GM21717 (cell line): ENCODE data around the gene NDST1.

Experiments
- ATAC-seq: cut with Tn5 transposase; IDR thresholded peaks from one replicate; pipeline ENCODE4 v1.9.1; 2021; ENCODE audit warnings: mild to moderate bottlenecking, moderate library complexity; ENCODE audit not compliant: unreplicated experiment

The NDST1 gene

GRCh38 chr5:150521939-150522503 is 14.1 kb downstream of the NDST1 start:
- no peak for ATAC-seq

GRCh38 chr5:150522504-150523414 is 14.8 kb downstream of the NDST1 start:
- ATAC-seq: no peak

GRCh38 chr5:150523472-150524350 is 15.8 kb downstream of the NDST1 start:
- ATAC-seq: no peak

DNA sequence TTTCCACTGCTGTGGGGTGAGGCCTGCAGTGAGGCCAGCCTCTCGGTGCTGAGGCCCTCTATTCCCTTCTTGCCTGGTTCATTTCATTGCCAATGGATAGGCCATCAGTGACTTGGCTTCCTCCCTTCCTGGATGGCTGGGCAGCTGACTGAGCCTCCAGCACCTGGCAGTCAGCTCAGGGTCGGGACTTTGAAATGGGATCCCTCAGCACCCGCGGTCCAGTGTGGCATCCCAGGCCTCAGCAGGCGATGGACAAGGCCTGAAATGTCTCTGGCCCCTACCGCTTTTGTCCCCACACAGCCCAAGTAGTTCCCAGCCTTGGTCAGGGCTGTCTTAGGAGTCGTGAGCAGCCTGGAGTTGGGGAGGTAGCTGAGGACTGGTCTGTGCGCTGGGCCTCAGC is 17.2 kb downstream of the NDST1 start:
- ATAC-seq: no peak

DNA sequence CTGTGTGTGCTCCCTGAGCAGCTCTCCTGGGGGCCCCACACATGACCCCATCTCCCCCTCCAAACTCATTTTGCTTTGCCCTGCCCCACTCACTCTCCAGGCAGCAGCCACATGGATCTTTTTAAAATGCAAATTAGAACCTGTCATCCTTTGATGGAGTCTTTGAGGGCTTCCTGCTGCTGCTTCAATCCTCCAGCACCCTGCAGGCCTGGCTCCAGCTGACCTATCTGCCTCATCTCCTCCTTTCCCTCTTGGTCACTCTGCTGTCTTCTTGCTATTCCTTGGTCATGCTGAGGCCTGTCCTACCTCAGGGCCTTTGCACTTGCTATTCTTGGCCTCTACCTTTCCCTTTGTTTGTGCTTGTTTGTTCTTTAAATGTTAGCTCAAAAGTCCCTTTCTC is 17.9 kb downstream of the NDST1 start:
- ATAC-seq: no peak

DNA sequence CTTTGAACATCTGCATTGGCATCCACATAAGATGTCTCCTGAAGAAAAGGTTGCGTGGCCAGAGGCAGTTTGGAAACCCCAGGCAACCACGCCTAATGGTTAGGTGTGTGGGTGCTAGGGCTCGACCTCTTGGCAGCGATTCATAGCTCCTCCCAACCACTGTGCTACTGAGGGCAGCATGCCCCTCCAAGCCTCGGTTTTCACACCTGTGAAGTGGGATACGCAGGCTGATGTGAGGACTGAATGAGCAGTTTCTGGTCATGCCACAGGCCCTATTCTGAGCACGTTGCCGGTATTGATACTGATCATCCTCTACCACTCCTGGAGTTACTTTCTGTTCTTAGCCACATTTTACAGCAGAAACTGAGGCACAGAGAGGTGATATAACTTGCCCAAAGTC is 19.1 kb downstream of the NDST1 start:
- no peak for ATAC-seq

GRCh38 chr5:150527808-150528207 is 19.9 kb downstream of the NDST1 start:
- ATAC-seq: no peak

DNA sequence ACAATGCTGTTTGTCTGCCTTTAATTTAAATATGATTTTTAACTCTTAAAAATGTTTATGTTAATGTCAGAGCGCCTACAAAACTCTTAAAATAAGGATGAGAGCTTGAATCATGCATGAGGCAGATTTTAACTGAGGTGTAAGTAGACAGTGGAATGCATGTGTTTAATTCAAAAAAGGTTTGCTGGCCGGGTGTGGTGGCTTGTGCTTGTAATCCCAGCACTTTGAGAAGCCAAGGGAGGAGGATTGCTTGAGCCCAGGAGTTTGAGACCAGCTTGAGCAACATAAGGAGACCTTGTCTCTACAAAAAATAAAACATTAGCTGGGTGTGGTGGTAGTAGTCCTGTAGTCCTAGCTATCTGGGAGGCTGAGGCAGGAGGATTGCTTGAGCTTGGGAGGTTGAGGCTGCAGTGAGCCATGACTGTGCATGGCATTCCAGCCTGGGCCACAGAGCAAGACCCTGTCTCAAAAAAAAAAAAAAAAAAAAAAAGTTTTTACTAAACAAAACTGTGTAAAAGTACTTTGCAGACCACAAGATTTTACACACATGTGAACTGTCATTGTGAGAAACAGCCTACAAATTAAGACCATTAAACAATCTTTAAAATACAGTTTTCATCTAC is 21.1 kb downstream of the NDST1 start:
- no peak for ATAC-seq

- ATAC-seq: no peak
These were observed 21.6 kb downstream of the NDST1 start for GRCh38 chr5:150529555-150529954.

DNA sequence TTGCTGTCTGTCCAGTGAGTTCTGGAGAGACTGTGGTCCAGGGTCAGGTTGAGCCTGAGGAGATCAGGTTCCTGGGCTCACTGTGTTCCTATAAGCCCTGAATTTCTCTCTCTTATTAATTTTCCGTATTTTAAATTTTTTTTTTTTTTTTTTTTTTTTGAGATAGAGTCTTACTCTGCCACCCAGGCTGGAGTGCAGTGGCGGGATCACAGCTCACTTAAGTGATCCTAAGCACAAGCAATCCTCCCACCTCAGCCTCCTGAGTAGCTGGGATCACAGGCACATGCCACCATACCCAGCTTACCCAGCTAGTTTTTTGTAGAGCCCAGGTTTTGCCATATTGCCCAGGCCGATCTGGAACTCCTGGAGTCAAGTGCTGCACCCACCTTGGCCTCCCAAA is 22.5 kb downstream of the NDST1 start:
- ATAC-seq: no peak

DNA sequence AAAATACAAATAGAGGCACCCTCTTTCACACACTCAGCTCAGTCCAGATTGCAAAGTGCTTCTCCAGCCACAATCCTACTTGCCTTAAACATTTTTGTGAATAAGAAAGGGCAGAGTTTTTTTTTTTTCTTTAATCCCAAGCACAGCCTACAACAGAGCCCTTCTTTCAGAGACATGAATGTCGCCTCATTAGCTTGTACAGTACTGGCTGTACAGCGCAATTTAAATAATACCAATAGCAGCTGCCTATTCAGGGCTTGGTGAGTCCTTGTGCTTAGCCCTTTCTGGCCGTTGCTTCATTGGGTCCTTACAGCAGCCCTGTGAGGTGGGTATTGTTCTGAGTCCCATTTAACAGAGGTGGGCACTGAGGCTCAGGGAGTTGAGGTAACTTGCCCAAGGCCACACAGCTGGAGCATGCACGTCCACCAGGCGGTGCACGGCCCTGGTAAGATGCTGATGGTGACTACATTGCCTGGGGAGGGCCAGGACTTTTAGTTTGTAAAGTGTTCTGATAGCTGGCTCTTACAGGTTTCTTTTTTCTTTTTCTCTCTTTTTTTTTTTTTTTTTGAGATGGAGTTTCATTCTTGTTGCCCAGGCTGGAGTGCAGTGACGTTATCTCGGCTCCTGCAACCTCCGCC is 23.1 kb downstream of the NDST1 start:
- ATAC-seq: no peak

DNA sequence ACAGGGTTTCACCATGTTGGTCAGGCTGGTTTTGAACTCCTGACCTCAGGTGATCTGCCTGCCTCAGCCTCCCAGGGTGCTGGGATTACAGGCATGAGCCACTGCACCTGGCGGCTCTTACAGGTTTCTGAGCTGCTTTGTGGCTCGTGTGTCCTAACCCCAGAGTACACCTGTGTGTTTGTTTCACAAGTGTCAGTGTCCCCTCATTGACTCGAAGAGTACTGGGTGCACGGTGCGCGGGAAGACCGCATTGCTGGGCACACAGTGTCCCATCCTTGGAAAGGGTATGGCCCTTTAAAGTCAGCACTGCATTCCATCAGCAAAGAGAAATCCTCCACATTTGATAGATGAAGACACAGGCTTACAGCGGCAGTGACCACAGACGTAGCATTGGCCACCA is 23.8 kb downstream of the NDST1 start:
- ATAC-seq: no peak

DNA sequence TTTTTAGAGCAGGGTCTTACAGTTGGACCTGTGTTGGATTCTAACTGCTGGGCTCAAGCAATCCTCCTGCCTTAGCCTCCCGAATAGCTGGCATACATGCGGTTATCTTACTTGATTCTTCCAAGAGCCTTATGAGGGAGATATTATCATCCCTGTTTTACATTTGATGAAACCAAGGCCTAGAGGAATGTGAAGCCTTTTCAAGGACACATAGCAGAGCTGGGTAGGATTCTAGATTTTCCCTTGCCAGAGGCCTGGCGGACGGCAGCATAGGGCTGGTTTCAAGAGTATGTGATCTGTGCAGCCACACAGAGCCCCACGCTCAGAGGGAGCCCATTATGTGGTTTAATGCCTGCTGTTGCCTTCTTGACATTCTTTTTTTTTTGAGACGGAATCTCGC is 24.2 kb downstream of the NDST1 start:
- ATAC-seq: no peak

- ATAC-seq: no peak
These were observed 25.1 kb downstream of the NDST1 start for GRCh38 chr5:150532996-150533395.

DNA sequence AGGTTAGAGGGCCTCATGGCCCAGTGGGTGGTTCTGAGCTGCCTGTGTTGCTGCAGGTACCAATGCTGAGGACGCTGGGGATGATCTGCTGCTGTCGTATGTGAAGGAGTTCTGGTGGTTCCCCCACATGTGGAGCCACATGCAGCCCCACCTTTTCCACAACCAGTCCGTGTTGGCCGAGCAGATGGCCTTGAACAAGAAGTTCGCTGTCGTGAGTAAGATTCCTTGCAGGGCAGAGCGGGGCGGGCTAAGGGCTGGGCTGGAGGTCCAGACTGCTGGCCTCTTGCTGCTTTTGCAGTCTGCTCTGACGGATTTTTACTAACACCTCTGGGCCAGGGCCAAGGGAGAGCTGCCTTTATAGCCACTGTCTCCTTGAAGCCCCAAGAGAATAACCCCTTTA is 26.9 kb downstream of the NDST1 start:
- no peak for ATAC-seq

GRCh38 chr5:150535611-150536010 is 27.7 kb downstream of the NDST1 start:
- ATAC-seq: no peak

GRCh38 chr5:150538007-150538917 is 30.3 kb downstream of the NDST1 start:
- no peak for ATAC-seq

DNA sequence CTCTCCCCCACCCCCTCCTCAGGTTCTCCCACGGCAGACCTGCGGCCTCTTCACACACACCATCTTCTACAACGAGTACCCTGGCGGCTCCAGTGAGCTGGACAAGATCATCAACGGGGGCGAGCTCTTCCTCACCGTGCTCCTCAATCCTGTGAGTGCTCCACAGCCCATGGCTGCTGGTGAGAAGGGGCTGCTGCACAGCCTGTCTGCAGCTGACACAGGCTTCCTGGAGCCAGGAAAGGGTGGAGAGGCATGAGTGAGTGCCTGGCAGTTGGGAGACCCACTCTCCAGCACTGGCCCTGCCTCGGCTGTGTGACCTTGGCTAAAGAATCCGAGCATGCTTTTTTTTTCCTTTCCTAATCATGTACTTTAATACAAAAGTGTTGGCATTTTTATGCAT is 31.3 kb downstream of the NDST1 start:
- ATAC-seq: no peak

- no peak for ATAC-seq
These were observed 32.1 kb downstream of the NDST1 start for GRCh38 chr5:150540042-150540441.
